ENCODE data around the gene IGSF5.
"Not testable (repeated sequence)": the region's sequence is repeated elsewhere in the genome, so short reads cannot be mapped to it uniquely, and the experiment has no call there.

Gene IGSF5

GRCh38 chr21:39744883-39745282, at the start of gene IGSF5:
IGSF5 (plus strand) TSS chr21:39745183; CDS start chr21:39745510, 327 bp downstream.
- DNase-seq (ENCODE audit: low read depth): not testable (repeated sequence)

- no peak for DNase-seq (ENCODE audit: low read depth)
Observed at GRCh38 chr21:39696196-39696595, 48.8 kb upstream of the IGSF5 start.

GRCh38 chr21:39696618-39697017, 48.4 kb upstream of the IGSF5 start:
- no peak for DNase-seq (ENCODE audit: low read depth)

- no peak for DNase-seq (ENCODE audit: low read depth)
Observed at GRCh38 chr21:39700318-39700717, 44.7 kb upstream of the IGSF5 start.

GRCh38 chr21:39703578-39703977, 41.4 kb upstream of the IGSF5 start:
- no peak for DNase-seq (ENCODE audit: low read depth)

- DNase-seq (ENCODE audit: low read depth): no peak
Observed at GRCh38 chr21:39705849-39706248, 39.1 kb upstream of the IGSF5 start.

- DNase-seq (ENCODE audit: low read depth): no peak
Observed at GRCh38 chr21:39707316-39707715, 37.7 kb upstream of the IGSF5 start.

- DNase-seq (ENCODE audit: low read depth): no peak
Observed at GRCh38 chr21:39710866-39711265, 34.1 kb upstream of the IGSF5 start.

- DNase-seq (ENCODE audit: low read depth): no peak
Observed at GRCh38 chr21:39712273-39712672, 32.7 kb upstream of the IGSF5 start.

- DNase-seq (ENCODE audit: low read depth): no peak
Observed at GRCh38 chr21:39712976-39713375, 32.0 kb upstream of the IGSF5 start.

- DNase-seq (ENCODE audit: low read depth): no peak
Observed at GRCh38 chr21:39713905-39714304, 31.1 kb upstream of the IGSF5 start.

- DNase-seq (ENCODE audit: low read depth): no peak
Observed at GRCh38 chr21:39714331-39714730, 30.7 kb upstream of the IGSF5 start.

- DNase-seq (ENCODE audit: low read depth): no peak
Observed at GRCh38 chr21:39715804-39716397, 29.1 kb upstream of the IGSF5 start.

- DNase-seq (ENCODE audit: low read depth): no peak
Observed at GRCh38 chr21:39720126-39720778, 24.7 kb upstream of the IGSF5 start.

GRCh38 chr21:39721885-39722284, 23.1 kb upstream of the IGSF5 start:
- no peak for DNase-seq (ENCODE audit: low read depth)

- no peak for DNase-seq (ENCODE audit: low read depth)
Observed at GRCh38 chr21:39724944-39725343, 20.0 kb upstream of the IGSF5 start.

- DNase-seq (ENCODE audit: low read depth): no peak
Observed at GRCh38 chr21:39726133-39726532, 18.9 kb upstream of the IGSF5 start.

- DNase-seq (ENCODE audit: low read depth): no peak
Observed at GRCh38 chr21:39727401-39728120, 17.4 kb upstream of the IGSF5 start.

- no peak for DNase-seq (ENCODE audit: low read depth)
Observed at GRCh38 chr21:39728341-39728740, 16.6 kb upstream of the IGSF5 start.

- no peak for DNase-seq (ENCODE audit: low read depth)
Observed at GRCh38 chr21:39730418-39731157, 14.4 kb upstream of the IGSF5 start.

- DNase-seq (ENCODE audit: low read depth): no peak
Observed at GRCh38 chr21:39736716-39737115, 8.3 kb upstream of the IGSF5 start.

GRCh38 chr21:39737376-39738000, 7.5 kb upstream of the IGSF5 start:
- DNase-seq (ENCODE audit: low read depth): no peak
